ENCODE measurements around the gene EFNA3.

EFNA3 gene, protein sequence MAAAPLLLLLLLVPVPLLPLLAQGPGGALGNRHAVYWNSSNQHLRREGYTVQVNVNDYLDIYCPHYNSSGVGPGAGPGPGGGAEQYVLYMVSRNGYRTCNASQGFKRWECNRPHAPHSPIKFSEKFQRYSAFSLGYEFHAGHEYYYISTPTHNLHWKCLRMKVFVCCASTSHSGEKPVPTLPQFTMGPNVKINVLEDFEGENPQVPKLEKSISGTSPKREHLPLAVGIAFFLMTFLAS

DNA sequence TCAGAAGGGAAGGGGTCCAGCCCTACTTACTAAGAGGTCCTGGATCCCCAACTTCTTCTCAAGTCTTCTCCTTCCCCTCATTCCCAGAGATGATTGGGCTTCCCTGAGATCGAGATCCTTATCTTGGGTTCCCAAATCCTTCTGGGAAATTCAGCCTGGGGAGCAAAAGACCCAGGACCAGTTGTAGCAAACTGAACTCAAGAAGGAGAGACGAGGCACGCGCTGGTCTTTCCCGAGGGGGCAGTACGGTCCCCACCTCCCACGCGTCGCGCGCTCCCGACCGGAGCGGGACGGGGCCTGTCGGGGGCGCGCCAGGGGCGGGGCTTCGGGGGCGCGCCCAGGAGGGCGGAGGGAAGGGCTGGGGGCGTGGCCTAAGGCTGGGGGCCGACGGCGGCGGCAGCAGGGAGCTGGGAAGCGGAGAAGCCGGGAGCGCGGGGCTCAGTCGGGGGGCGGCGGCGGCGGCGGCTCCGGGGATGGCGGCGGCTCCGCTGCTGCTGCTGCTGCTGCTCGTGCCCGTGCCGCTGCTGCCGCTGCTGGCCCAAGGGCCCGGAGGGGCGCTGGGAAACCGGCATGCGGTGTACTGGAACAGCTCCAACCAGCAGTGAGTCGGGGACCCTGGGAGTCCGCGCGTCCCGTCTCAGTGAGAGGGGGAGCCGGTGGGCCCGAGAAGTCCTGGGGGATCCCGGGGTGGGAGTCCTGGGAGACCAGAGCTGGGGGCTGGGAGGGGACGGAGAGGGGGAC is at the start of gene EFNA3:
Gene EFNA3 (plus strand): TSS at position 369 of the 741 bp plus-strand sequence. CDS start 105 bp downstream, at position 474.
- TF ChIP-seq, protein P1, sequence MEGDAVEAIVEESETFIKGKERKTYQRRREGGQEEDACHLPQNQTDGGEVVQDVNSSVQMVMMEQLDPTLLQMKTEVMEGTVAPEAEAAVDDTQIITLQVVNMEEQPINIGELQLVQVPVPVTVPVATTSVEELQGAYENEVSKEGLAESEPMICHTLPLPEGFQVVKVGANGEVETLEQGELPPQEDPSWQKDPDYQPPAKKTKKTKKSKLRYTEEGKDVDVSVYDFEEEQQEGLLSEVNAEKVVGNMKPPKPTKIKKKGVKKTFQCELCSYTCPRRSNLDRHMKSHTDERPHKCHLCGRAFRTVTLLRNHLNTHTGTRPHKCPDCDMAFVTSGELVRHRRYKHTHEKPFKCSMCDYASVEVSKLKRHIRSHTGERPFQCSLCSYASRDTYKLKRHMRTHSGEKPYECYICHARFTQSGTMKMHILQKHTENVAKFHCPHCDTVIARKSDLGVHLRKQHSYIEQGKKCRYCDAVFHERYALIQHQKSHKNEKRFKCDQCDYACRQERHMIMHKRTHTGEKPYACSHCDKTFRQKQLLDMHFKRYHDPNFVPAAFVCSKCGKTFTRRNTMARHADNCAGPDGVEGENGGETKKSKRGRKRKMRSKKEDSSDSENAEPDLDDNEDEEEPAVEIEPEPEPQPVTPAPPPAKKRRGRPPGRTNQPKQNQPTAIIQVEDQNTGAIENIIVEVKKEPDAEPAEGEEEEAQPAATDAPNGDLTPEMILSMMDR (conservative IDR thresholded peaks at IDR 0.05), result no peak

DNA sequence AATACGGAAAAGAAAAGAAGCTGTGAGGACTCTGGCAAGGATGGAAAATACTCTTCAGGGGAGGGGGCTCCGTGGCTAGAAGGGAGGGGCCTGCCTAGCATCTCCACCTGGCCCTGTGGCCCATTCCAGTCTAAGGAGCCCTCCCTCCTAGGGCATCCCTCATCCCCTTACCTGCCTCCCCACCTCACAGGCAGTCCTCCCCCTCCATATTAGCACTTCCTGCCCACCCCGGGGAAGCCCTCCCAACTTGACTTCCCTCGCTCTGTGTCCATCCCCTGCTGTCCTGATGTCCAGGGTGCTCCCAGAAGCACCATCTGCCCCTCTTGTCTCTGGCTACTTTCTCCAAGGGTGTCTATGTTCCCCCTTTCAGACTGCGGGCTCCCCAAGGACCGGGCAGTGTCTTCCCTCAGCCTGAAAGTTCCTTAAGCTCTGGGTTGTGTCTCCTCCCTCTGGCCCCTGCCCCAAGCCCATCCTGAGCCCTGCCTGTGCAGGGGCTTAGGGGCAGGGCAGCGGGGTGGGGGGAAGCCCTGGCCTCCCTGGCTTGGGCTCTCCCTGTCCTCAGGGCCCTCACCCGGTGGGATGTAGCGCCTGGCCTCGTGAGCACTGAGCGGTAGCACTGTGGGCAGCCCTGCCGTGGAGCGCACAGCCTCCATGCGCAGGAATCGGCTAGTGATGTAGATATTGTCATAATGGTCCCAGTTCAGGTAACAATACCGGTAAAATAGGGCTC is 49.0 kb upstream of the EFNA3 start:
- TF ChIP-seq, protein P1 (conservative IDR thresholded peaks at IDR 0.05), result no peak
- no peak overlapping the region for H3K27ac ChIP-seq

More for the DNA sequence above, at the start of gene EFNA3:
- H3K27ac ChIP-seq, result peak within 1 kb of the TSS; percentile 81; the same call in 1 of the 2 replicates

DNA sequence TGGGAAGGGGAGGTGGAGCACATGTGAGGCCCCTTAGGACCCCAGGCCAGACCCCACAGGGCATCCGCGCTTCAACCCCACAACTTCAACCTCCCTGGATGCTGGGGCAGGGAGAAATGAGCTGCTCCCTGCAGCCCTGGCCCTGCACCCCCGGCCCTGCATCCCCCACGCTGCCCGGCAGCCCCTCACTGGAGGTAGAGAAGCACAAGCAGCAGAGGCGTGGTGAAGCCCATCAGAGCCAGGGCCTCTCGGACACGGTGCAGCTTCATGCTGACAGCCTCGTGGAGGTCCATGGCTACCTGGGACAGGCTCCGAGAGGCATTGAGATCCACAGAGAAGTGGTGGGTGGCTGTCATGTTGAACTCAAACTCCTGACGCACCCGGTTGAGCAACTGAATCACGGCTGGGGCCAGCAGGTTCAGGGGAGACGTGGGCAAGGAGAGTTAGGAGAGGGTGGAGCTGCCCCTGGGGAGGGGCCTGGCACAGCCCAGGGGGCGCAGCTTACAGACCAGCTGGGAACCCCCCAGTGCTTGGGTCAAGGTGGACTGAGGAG is 48.3 kb upstream of the EFNA3 start:
- TF ChIP-seq, protein P1 (conservative IDR thresholded peaks at IDR 0.05), result no peak
- no peak overlapping the region for H3K27ac ChIP-seq

DNA sequence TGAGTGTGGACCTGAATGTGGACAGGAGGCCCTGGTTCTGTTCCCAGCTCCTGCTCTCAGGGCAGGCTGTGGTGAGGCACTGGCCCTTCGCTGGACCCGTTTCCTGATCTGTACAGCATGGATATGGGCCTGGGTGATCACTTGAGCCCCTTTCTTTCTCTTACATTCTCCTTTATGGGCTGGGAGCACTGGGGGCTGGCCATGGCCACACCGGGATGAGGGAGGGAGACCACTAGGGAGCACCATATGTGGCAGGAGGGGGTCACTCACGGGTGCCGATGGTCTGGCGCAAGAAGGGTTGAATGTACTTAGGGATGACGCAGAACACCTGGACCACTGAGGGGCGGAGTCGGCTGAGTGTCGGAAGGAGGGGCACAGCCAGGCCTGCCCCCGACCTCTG is 47.7 kb upstream of the EFNA3 start:
- H3K27ac ChIP-seq, result no peak overlapping the region
- TF ChIP-seq, protein P1 (conservative IDR thresholded peaks at IDR 0.05), result no peak

DNA sequence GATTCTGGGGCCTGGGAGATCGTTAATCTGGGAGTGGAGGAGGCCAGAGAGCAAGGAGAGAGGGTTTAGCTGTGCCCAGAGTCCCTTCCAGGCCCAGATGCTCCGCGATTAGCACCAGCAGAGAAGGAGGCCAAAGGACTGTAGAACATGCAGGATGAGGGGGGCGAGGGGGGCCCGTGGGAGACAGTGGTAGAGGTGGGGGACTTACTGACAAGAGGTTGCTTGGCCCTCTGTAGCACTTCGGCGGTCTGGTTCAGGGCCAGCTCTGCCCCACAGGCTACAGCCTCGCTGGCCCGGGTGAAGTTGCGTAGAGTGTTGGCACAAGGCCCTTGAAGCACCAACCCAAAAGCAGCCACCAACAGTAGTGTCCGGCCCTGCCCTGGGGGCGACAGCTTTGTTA is 45.8 kb upstream of the EFNA3 start:
- TF ChIP-seq, protein P1 (conservative IDR thresholded peaks at IDR 0.05), result no peak
- H3K27ac ChIP-seq, result no peak overlapping the region

DNA sequence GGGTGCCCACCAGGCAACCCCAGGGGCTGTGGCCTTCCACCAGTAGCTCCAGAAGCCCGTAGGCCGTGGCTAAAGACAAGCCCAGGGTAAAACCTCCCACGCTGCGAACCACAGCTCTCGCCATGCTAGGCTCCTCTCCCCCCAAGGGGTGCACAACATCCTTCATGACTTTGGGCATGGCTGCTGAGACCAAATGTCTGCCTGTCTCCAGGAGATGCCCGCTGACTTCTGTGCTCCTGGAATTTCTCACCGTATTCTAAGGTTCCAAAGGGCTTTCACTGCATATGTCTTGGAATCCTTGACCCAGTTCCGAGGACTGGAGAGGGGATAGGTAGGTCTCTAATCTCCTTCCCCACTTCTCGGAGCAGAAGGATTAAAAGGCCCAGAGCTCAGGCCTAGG is 45.1 kb upstream of the EFNA3 start, which contains the start of the genes DCST1 and DCST2:
Gene DCST1 (plus strand): TSS at position 301 of the 400 bp plus-strand sequence. CDS start 213 bp downstream, outside the sequence.
Gene DCST2 (minus strand): TSS at position 258 of the 400 bp plus-strand sequence. CDS start 80 bp downstream, at position 178.
- TF ChIP-seq, protein P1 (conservative IDR thresholded peaks at IDR 0.05), result no peak
- H3K27ac ChIP-seq, result no peak within 1 kb of the TSS

Data from VCaP (cell line).